Coronary artery (tissue), 2 donors: ENCODE data around the gene SSBP4.

Experiments used
- DNase-seq: peaks from one replicate; pipeline ENCODE4 v3.0.0-alpha.2; 2017; ENCODE audit warnings: low spot score
- H3K27ac ChIP-seq, 2 donors: fragments of 200-600 bp; sonication (generic); one replicate each; pipeline ENCODE4 v1.5.1; 2016 to 2019
- H3K4me3 ChIP-seq: fragments of 200-600 bp; sonication (generic); 2 replicates; pipeline ENCODE4 v1.5.1; 2016; ENCODE audit warnings: mild to moderate bottlenecking, moderate library complexity
- TF ChIP-seq, protein P1 (sequence below): fragments of 200-600 bp; sonication (generic); IDR thresholded peaks from one replicate; pipeline ENCODE4 v1.5.1; 2019; ENCODE audit warnings: antibody characterized with exemption

SSBP4 gene

DNA sequence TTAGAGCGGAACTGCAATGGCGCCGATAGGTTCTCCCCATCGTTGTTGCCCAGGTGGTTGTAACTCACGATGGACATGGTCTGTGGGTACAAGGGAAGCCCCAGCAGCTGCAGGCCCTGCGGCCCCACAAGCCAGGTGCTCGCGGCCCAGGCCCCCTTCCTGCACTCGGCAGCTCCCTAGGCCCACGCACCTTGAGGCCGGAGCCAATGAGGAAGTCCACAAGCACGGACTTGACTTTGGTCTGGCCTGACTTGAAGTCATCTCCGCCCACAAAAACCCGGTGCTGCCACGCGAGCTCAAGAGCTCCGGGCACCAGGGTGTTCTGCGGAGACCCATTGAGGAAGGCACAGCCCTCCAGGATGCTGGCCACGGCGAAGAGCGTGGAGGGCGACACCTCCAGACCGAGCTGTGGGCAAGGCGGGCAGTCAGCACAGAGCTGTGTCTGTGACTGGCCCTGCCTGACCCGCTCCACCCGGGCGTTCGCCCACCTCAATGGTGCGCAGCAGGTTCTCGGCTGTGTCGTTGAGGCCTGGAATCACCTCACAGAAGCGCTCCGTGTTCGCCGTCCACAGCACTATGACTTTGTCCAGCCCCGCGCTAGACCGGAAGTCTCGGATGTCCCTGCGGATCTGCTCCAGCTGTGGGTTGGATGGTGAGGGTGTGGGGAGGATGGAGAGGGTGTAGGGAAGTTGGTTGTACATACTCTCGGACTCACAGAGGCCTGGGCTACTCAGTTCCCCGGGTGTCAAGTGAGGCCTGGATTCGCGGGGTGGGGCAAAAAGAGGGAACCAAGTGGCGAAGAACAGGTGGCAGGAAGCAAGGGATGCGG, 16.9 kb downstream of the SSBP4 start:
- peak overlapping the region; percentile 86 for H3K4me3 ChIP-seq
- peak overlapping the region in 1 of 2 donors; percentile 95 for H3K27ac ChIP-seq
- TF ChIP-seq, protein P1, sequence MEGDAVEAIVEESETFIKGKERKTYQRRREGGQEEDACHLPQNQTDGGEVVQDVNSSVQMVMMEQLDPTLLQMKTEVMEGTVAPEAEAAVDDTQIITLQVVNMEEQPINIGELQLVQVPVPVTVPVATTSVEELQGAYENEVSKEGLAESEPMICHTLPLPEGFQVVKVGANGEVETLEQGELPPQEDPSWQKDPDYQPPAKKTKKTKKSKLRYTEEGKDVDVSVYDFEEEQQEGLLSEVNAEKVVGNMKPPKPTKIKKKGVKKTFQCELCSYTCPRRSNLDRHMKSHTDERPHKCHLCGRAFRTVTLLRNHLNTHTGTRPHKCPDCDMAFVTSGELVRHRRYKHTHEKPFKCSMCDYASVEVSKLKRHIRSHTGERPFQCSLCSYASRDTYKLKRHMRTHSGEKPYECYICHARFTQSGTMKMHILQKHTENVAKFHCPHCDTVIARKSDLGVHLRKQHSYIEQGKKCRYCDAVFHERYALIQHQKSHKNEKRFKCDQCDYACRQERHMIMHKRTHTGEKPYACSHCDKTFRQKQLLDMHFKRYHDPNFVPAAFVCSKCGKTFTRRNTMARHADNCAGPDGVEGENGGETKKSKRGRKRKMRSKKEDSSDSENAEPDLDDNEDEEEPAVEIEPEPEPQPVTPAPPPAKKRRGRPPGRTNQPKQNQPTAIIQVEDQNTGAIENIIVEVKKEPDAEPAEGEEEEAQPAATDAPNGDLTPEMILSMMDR, result no peak

GRCh38 chr19:18436671-18437490, 17.7 kb downstream of the SSBP4 start:
- H3K27ac ChIP-seq, result peak overlapping the region; percentile 90 to 95
- peak; percentile 92 for DNase-seq

More for the DNA sequence above, 16.9 kb downstream of the SSBP4 start:
- no peak for DNase-seq

GRCh38 chr19:18437491-18438330, 18.5 kb downstream of the SSBP4 start, which contains the start of gene ISYNA1:
ISYNA1 (minus strand) TSS chr19:18438133; CDS start chr19:18437979, 154 bp downstream.
- H3K4me3 ChIP-seq, result peak within 1 kb of the TSS; percentile 86
- no peak for DNase-seq
- peak within 1 kb of the TSS; percentile 90 to 95 for H3K27ac ChIP-seq
- TF ChIP-seq, protein P1, result no peak

More at GRCh38 chr19:18436671-18437490, 17.7 kb downstream of the SSBP4 start:
- peak overlapping the region; percentile 86 for H3K4me3 ChIP-seq
- TF ChIP-seq, protein P1, result no peak

DNA sequence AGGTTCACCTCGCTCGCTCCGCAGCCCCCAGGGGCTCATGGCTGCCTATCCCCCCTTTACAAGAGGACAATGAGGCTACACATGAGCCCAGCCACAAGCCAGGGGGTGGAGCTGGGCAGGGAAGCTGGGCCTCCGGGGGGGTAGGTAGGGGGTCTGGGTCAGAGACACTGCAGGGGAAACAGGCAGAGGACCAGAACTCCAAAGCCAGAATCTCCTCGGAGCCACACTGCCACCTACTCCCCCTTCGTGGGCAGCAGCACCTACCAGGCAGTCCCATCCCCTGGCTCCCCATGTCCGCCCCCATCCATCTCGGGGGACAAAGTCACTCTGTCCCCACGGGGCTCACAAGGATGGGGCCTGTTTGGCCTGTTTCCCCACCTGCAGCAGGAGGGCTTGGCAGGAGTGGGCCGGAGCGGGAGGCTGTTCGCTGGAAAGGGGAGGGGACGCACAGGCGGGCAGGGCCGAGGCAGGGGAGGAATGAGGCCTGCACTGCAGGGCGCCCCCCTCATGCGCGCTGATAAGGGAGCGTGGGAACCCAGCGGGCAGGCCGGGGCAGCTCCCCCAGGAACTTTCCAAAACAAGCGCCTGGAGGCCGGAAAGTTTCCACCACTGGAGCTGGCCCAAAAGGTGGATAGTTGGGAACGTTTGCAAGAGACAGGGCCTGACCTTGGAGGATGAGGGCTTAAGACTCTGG, 19.3 kb downstream of the SSBP4 start:
- TF ChIP-seq, protein P1, result no peak

GRCh38 chr19:18439025-18439909, 20.1 kb downstream of the SSBP4 start:
- TF ChIP-seq, protein P1, result no peak
- no peak overlapping the region for H3K4me3 ChIP-seq
- DNase-seq, result no peak
- H3K27ac ChIP-seq, result peak overlapping the region; percentile 90 to 95

More for the DNA sequence above, 19.3 kb downstream of the SSBP4 start:
- peak overlapping the region; percentile 86 for H3K4me3 ChIP-seq
- peak overlapping the region; percentile 90 to 95 for H3K27ac ChIP-seq
- DNase-seq, result peak; percentile 93
